ENCODE results near the gene TMPRSS9.
A peak's percentile ranks its signal among the peaks of the same experiment; 100 is the strongest.
"Not testable (repeated sequence)": the region's sequence is repeated elsewhere in the genome, so short reads cannot be mapped to it uniquely, and the experiment has no call there.

TMPRSS9 gene

GRCh38 chr19:2464389-2464788, 104.3 kb downstream of the TMPRSS9 start:
- no peak for DNase-seq

DNA sequence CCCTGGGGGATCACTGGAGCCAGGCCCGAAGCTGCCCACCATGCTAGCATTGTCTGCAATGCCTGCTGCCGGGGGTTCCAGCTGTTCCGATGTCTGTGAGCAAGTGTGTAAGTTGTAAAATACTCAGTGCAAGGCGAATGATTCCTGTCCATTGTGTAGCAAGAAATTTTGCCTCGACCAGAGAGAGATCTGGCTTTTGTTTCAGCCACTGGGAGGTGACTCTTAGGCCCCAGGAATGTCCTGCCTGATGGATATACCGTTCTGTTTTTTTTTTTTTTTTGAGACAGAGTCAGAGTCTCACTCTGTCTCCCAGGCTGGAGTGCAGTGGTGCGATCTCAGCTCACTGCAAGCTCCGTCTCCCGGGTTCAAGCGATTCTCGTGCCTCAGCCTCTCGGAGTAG, 108.5 kb downstream of the TMPRSS9 start:
- DNase-seq: no peak

DNA sequence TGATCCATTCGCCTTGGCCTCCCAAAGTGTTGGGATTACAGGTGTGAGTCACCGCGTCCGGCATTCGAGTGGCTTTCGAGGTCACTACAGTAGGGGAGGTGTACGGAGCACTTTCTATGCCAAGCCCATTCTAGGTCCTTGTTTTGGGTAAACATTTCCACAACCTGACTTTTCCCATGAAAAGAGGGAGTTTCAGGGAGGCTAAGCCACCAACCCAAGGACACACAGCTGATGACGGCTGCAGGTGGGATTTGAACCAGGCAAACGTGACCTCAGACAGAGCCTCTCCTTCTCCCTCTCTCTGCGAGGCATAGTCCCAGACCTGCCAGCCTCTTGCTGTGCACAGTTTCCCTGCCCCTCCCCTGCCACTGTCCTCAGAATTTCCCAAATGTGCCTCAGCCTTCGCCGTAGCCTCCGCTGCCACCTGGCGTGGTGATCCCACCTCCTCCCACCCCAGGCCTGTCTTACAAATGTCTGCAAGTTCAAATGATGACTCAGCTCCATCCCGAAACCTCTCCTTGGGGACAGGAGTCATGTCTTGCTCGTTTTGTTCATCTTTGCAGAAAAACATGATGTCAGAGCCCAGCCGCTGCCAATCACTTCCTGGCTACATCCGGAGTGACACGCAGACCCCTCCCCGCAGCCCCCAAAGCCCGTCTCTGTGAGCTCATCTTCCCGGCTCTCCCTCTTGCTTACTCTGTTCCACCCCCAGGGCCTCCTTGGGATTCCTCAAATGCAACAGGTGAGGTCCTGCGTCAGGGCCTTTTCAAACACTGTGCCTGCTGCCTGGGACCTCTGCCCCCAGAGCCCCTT, 109.2 kb downstream of the TMPRSS9 start:
- no peak for DNase-seq

DNA sequence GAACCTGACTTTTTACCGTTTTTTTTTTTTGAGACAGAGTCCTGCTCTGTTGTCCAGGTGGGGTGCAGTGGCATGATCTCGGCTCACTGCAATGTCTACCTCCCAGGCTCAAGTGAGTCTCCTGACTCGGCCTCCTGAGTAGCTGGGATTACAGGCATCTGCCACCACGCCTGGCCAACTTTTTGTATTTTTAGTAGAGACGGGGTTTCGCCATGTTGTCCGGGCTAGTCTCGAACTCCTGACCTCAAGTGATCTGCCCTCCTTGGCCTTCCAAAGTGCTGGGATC, 109.8 kb downstream of the TMPRSS9 start:
- DNase-seq: not testable (repeated sequence)

GRCh38 chr19:2474232-2475017, 114.4 kb downstream of the TMPRSS9 start:
- peak; percentile 83 for DNase-seq

- peak; percentile 46 for DNase-seq
Measured at GRCh38 chr19:2475018-2475701, 115.1 kb downstream of the TMPRSS9 start.

Data from CD4-positive, alpha-beta T cell treated with Interferon gamma for 1 hour (primary cell).